Calu3 (cell line): Measurements from ENCODE around the gene WAPL. TPM values are rescaled to one million over a fixed set of nuclear protein-coding genes. Genes with fewer than 3 reads are reported as not detected.

Experiments used
- BruUV-seq: library from RNA; stranded (reverse); fragments of 400-500 nt; replicated peaks from 2 replicates; lab custom pipeline; 2021; lab: Mats Ljungman, UMichigan
- CTCF ChIA-PET: fragments of 300-600 bp; sonication (Branson Sonifier 250); formaldehyde crosslinking; loops from one replicate; lab custom pipeline; 2022; ENCODE audit warnings: antibody characterized with exemption; lab: Charles Lee
- DNase-seq: peaks from one replicate; pipeline ENCODE4 v3.0.0; 2022
- H3K27ac Mint-ChIP-seq: one replicate; pipeline ENCODE4 v1.8.0; 2022; ENCODE audit warnings: mixed read lengths; ENCODE audit not compliant: unreplicated experiment
- H3K27me3 Mint-ChIP-seq: one replicate; pipeline ENCODE4 v1.8.0; 2022; ENCODE audit warnings: mixed read lengths; ENCODE audit not compliant: unreplicated experiment
- H3K36me3 Mint-ChIP-seq: one replicate; pipeline ENCODE4 v1.8.0; 2022; ENCODE audit warnings: mild to moderate bottlenecking, moderate library complexity, mixed read lengths; ENCODE audit not compliant: insufficient read depth, unreplicated experiment
- H3K4me1 Mint-ChIP-seq: one replicate; pipeline ENCODE4 v1.8.0; 2022; ENCODE audit warnings: mild to moderate bottlenecking, low read depth, mixed read lengths; ENCODE audit not compliant: unreplicated experiment
- H3K4me3 Mint-ChIP-seq: one replicate; pipeline ENCODE4 v1.8.0; 2022; ENCODE audit warnings: mild to moderate bottlenecking, low read depth, moderate library complexity, mixed read lengths; ENCODE audit not compliant: unreplicated experiment
- H3K9me3 Mint-ChIP-seq: one replicate; pipeline ENCODE4 v1.8.0; 2022; ENCODE audit warnings: low read depth, mixed read lengths; ENCODE audit not compliant: unreplicated experiment
- intact Hi-C: fragments of 100-400 bp; cut with micrococcal nuclease; formaldehyde crosslinking; loops from one replicate; pipeline ENCODE4 v1.10.0; 2022; ENCODE audit not compliant: unreplicated experiment
- total RNA-seq: library from RNA; stranded (reverse); gene quantifications from 2 replicates; pipeline ENCODE4 v1.2.3, GENCODE V29; 2022
- TF ChIP-seq, protein P1 (sequence below): fragments of 200-600 bp; IDR thresholded peaks from one replicate; pipeline ENCODE4 v1.8.0; 2022; ENCODE audit warnings: antibody characterized with exemption; ENCODE audit not compliant: unreplicated experiment

WAPL gene
- total RNA-seq, 1 experiment from 2014 or later, result 27.0 TPM

- H3K27ac Mint-ChIP-seq, result no peak overlapping the region
- no peaks in the 10 kb centered on the region for H3K27me3 Mint-ChIP-seq
- BruUV-seq, result no TSS peak
- intact Hi-C loops, result no loop called here
- peaks cover 20% of the 10 kb centered on the region for H3K36me3 Mint-ChIP-seq
- DNase-seq, result no peak
- H3K4me1 Mint-ChIP-seq, result no peaks in the 10 kb centered on the region
- CTCF ChIA-PET, result no interaction called here
- no peaks in the 10 kb centered on the region for H3K9me3 Mint-ChIP-seq
- TF ChIP-seq, protein P1, sequence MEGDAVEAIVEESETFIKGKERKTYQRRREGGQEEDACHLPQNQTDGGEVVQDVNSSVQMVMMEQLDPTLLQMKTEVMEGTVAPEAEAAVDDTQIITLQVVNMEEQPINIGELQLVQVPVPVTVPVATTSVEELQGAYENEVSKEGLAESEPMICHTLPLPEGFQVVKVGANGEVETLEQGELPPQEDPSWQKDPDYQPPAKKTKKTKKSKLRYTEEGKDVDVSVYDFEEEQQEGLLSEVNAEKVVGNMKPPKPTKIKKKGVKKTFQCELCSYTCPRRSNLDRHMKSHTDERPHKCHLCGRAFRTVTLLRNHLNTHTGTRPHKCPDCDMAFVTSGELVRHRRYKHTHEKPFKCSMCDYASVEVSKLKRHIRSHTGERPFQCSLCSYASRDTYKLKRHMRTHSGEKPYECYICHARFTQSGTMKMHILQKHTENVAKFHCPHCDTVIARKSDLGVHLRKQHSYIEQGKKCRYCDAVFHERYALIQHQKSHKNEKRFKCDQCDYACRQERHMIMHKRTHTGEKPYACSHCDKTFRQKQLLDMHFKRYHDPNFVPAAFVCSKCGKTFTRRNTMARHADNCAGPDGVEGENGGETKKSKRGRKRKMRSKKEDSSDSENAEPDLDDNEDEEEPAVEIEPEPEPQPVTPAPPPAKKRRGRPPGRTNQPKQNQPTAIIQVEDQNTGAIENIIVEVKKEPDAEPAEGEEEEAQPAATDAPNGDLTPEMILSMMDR, result no peak
- H3K4me3 Mint-ChIP-seq, result no peak overlapping the region
Measured at GRCh38 chr10:86489071-86489810, 32.4 kb downstream of the WAPL start.

DNA sequence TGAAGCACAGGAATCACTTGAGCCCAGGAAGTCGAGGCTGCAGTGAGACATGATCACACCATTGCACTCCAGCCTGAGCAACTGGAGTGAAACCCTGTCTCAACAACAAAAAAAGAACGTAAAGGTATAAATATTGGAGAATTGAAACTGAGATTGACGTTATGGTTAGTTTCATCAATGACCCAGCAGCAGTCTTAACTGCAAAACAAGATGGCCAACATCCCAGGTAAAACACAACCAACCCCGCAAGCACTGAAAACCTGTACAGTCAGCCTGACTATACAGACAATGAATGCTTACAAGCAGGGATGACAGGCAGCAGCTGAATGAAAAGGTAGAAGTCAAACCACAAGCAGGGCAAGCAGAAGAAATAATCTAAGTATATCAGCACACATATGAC is 34.7 kb downstream of the WAPL start:
- BruUV-seq, result no TSS peak
- no peaks in the 10 kb centered on the region for H3K27me3 Mint-ChIP-seq
- no peaks in the 10 kb centered on the region for H3K9me3 Mint-ChIP-seq
- no peak overlapping the region for H3K4me3 Mint-ChIP-seq
- no peaks in the 10 kb centered on the region for H3K4me1 Mint-ChIP-seq
- CTCF ChIA-PET, result no interaction called here
- no peak for DNase-seq
- no peak overlapping the region for H3K27ac Mint-ChIP-seq
- H3K36me3 Mint-ChIP-seq, result peaks cover 16% of the 10 kb centered on the region
- intact Hi-C loops, result no loop called here
- TF ChIP-seq, protein P1, result no peak

- intact Hi-C loops, result no loop called here
- H3K27ac Mint-ChIP-seq, result no peak overlapping the region
- peaks cover 9% of the 10 kb centered on the region for H3K36me3 Mint-ChIP-seq
- TF ChIP-seq, protein P1, result no peak
- CTCF ChIA-PET, result no interaction called here
- H3K4me1 Mint-ChIP-seq, result no peaks in the 10 kb centered on the region
- no peak for DNase-seq
- no peaks in the 10 kb centered on the region for H3K9me3 Mint-ChIP-seq
- BruUV-seq, result no TSS peak
- H3K27me3 Mint-ChIP-seq, result no peaks in the 10 kb centered on the region
- no peak overlapping the region for H3K4me3 Mint-ChIP-seq
Measured at GRCh38 chr10:86483664-86484063, 37.9 kb downstream of the WAPL start.

DNA sequence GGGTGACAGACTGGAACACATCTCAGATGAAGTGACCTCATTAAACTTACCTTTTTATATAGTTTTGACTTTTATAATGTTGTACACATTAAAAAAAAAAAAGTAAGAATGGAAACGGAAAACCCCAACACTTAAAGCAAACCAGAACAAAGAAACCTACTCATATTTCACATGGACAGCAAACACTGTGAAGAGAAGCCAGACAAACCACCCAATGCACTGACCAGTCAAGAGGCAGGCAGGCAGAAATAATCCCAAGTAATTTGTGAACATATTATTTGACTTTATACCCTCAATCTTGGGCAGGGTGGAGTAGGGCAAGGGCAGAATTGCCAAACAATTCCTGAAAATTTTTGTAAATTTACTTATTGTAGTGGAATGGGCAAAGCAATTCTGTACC is 39.8 kb downstream of the WAPL start:
- Mint-ChIP-seq H3K27ac (no peak overlapping the region), H3K27me3 (no peaks in the 10 kb centered on the region), H3K36me3 (peaks cover 5% of the 10 kb centered on the region), H3K9me3 (no peaks in the 10 kb centered on the region), H3K4me3 (no peak overlapping the region), H3K4me1 (no peaks in the 10 kb centered on the region)
- TF ChIP-seq, protein P1, result no peak
- intact Hi-C loops, result no loop called here
- no peak for DNase-seq
- BruUV-seq, result no TSS peak
- CTCF ChIA-PET, result no interaction called here
